Astrocyte (in vitro differentiated cells and primary cell): ENCODE results near the gene ADGRD2. TPM values are rescaled to one million over a fixed set of nuclear protein-coding genes. Genes with fewer than 3 reads are reported as not detected.

Source experiments
- DNase-seq: peaks from one replicate; pipeline ENCODE4 v3.0.0-alpha.2; 2010; ENCODE audit warnings: low read depth
- FAIRE-seq: peaks from 2 replicates; lab custom pipeline; 2011; peaks lifted over from hg19 to GRCh38; lab: Jason Lieb, UNC
- H2AFZ ChIP-seq: 2 replicates; pipeline ENCODE4 v1.6.0; 2012; ENCODE audit warnings: low read depth, low read length, inconsistent platforms
- H3K27ac ChIP-seq: 2 replicates; pipeline ENCODE4 v1.5.1; 2011; ENCODE audit warnings: low read depth, low read length, inconsistent platforms
- H3K27me3 ChIP-seq: 2 replicates; pipeline ENCODE4 v1.6.0; 2011; ENCODE audit warnings: low read length, inconsistent platforms; ENCODE audit not compliant: insufficient read depth
- H3K36me3 ChIP-seq: 2 replicates; pipeline ENCODE4 v1.5.1; 2011; ENCODE audit warnings: low read length, inconsistent platforms; ENCODE audit not compliant: insufficient read depth
- H3K4me1 ChIP-seq: 2 replicates; pipeline ENCODE4 v1.5.1; 2011; ENCODE audit warnings: low read length, inconsistent platforms; ENCODE audit not compliant: insufficient read depth
- H3K4me2 ChIP-seq: 2 replicates; pipeline ENCODE4 v1.6.0; 2012; ENCODE audit warnings: low read length, inconsistent platforms
- H3K4me3 ChIP-seq: 2 replicates; pipeline ENCODE4 v1.5.1; 2011; ENCODE audit warnings: low read depth, mild to moderate bottlenecking, low read length, inconsistent platforms; ENCODE audit not compliant: insufficient read depth
- H3K79me2 ChIP-seq: 2 replicates; pipeline ENCODE4 v1.6.0; 2012; ENCODE audit warnings: mild to moderate bottlenecking, low read length, inconsistent platforms; ENCODE audit not compliant: insufficient read depth
- H3K9ac ChIP-seq: 2 replicates; pipeline ENCODE4 v1.6.0; 2012; ENCODE audit warnings: mild to moderate bottlenecking, low read length, inconsistent platforms
- H3K9me3 ChIP-seq: 2 replicates; pipeline ENCODE4 v1.5.1; 2012; ENCODE audit warnings: low read depth, mild to moderate bottlenecking, low read length, inconsistent platforms; ENCODE audit not compliant: insufficient read depth
- H4K20me1 ChIP-seq: 2 replicates; pipeline ENCODE4 v1.6.0; 2012; ENCODE audit warnings: low read length, inconsistent platforms; ENCODE audit not compliant: insufficient read depth
- H3K27ac Mint-ChIP-seq: one replicate; pipeline ENCODE4 v1.8.0; 2021; ENCODE audit warnings: mild to moderate bottlenecking, mixed read lengths; ENCODE audit not compliant: unreplicated experiment
- H3K27me3 Mint-ChIP-seq: one replicate; pipeline ENCODE4 v1.8.0; 2021; ENCODE audit warnings: low read depth, mixed read lengths; ENCODE audit not compliant: unreplicated experiment
- H3K36me3 Mint-ChIP-seq: one replicate; pipeline ENCODE4 v1.8.0; 2021; ENCODE audit warnings: low read depth, mixed read lengths; ENCODE audit not compliant: unreplicated experiment
- H3K4me1 Mint-ChIP-seq: one replicate; pipeline ENCODE4 v1.8.0; 2021; ENCODE audit warnings: low read depth, mixed read lengths; ENCODE audit not compliant: unreplicated experiment
- H3K4me3 Mint-ChIP-seq: one replicate; pipeline ENCODE4 v1.8.0; 2021; ENCODE audit warnings: mild to moderate bottlenecking, moderate library complexity, mixed read lengths; ENCODE audit not compliant: unreplicated experiment
- H3K9me3 Mint-ChIP-seq: one replicate; pipeline ENCODE4 v1.8.0; 2021; ENCODE audit warnings: mild to moderate bottlenecking, mixed read lengths; ENCODE audit not compliant: unreplicated experiment
- EZH2 ChIP-seq: IDR thresholded peaks from 2 replicates; pipeline ENCODE4 v1.6.1; 2012; ENCODE audit warnings: mild to moderate bottlenecking, low read length, inconsistent platforms; ENCODE audit not compliant: insufficient read depth
- total RNA-seq: library from RNA; stranded (reverse); gene quantifications from 2 replicates; pipeline ENCODE4 v1.2.1, GENCODE V29; 2021
- TF ChIP-seq, protein P1 (sequence below): IDR thresholded peaks from 2 replicates; pipeline ENCODE4 v1.5.1; 2011; ENCODE audit warnings: low read depth, mild to moderate bottlenecking, inconsistent platforms, low read length, moderate library complexity; ENCODE audit not compliant: insufficient read depth

ADGRD2 gene
- total RNA-seq, 1 donor from 2014 or later = not detected

DNA sequence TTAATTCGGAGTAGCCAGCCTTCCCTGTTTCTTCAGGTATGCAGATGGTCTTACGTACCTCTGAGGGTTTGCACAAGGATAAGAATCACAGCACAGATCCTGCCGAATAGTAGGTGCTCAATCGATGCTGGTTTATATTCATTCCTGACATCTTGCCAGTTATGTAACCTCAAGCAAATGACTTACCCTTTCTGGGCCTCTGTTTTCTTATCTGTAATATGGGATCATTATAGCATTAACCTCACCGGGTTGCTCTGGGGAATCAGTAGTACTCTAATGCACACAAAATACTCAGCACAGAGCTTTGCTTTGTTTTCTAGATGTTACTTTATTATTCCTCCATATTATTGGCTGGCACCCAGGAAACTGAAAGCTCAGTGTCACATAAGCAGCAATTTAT is 64.6 kb downstream of the ADGRD2 start:
- H3K36me3 ChIP-seq = no peaks in the 10 kb centered on the region
- H3K27ac ChIP-seq = no peak overlapping the region
- no peaks in the 10 kb centered on the region for H3K4me1 ChIP-seq
- no peak overlapping the region for H2AFZ ChIP-seq
- Mint-ChIP-seq H3K36me3 (peaks cover 16% of the 10 kb centered on the region), H3K4me1 (no peaks in the 10 kb centered on the region), H3K4me3 (no peak overlapping the region), H3K27ac (no peak overlapping the region), H3K27me3 (peaks cover 5% of the 10 kb centered on the region), H3K9me3 (no peaks in the 10 kb centered on the region)
- no peaks in the 10 kb centered on the region for H3K79me2 ChIP-seq
- no peak overlapping the region for H3K4me3 ChIP-seq
- H3K27me3 ChIP-seq = peaks cover 4% of the 10 kb centered on the region
- H3K9me3 ChIP-seq = no peaks in the 10 kb centered on the region
- no peaks in the 10 kb centered on the region for H4K20me1 ChIP-seq
- no peak overlapping the region for H3K9ac ChIP-seq
- no peak for DNase-seq
- no peak for TF ChIP-seq EZH2
- TF ChIP-seq, protein P1, sequence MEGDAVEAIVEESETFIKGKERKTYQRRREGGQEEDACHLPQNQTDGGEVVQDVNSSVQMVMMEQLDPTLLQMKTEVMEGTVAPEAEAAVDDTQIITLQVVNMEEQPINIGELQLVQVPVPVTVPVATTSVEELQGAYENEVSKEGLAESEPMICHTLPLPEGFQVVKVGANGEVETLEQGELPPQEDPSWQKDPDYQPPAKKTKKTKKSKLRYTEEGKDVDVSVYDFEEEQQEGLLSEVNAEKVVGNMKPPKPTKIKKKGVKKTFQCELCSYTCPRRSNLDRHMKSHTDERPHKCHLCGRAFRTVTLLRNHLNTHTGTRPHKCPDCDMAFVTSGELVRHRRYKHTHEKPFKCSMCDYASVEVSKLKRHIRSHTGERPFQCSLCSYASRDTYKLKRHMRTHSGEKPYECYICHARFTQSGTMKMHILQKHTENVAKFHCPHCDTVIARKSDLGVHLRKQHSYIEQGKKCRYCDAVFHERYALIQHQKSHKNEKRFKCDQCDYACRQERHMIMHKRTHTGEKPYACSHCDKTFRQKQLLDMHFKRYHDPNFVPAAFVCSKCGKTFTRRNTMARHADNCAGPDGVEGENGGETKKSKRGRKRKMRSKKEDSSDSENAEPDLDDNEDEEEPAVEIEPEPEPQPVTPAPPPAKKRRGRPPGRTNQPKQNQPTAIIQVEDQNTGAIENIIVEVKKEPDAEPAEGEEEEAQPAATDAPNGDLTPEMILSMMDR = no peak
- FAIRE-seq = no peak
- H3K4me2 ChIP-seq = no peak overlapping the region

DNA sequence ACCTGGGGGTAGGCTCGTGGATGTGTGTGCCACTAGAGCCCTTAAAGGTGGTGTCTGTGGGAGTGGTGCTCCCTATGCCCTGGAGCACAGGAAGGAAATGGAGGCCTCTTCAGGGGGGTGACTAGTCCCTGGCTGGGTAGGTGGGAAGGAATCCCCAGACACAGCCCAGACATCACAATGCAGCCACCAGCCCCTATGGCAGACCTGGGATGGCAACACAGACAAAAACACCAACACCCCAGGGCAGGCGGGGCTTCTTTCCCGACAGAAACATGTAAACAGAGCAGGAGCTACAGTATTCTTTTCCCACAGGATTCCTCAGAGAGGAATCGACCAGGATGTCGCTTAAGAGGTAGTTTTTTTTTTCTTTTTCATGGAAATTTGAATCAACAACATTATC is 67.3 kb downstream of the ADGRD2 start:
- H3K27me3 ChIP-seq = peaks cover 13% of the 10 kb centered on the region
- H3K9ac ChIP-seq = no peak overlapping the region
- no peaks in the 10 kb centered on the region for H3K79me2 ChIP-seq
- H3K27ac ChIP-seq = no peak overlapping the region
- no peaks in the 10 kb centered on the region for H4K20me1 ChIP-seq
- Mint-ChIP-seq H3K4me1 (no peaks in the 10 kb centered on the region), H3K27ac (peak overlapping the region; percentile 62), H3K4me3 (no peak overlapping the region), H3K36me3 (peaks cover 33% of the 10 kb centered on the region), H3K9me3 (peaks cover 2% of the 10 kb centered on the region), H3K27me3 (peaks cover 4% of the 10 kb centered on the region)
- H3K9me3 ChIP-seq = no peaks in the 10 kb centered on the region
- FAIRE-seq (no peak), DNase-seq (no peak)
- TF ChIP-seq EZH2 = no peak
- TF ChIP-seq, protein P1 = no peak
- no peaks in the 10 kb centered on the region for H3K4me1 ChIP-seq
- H3K36me3 ChIP-seq = no peaks in the 10 kb centered on the region
- H3K4me2 ChIP-seq = no peak overlapping the region
- H2AFZ ChIP-seq = no peak overlapping the region
- H3K4me3 ChIP-seq = no peak overlapping the region

DNA sequence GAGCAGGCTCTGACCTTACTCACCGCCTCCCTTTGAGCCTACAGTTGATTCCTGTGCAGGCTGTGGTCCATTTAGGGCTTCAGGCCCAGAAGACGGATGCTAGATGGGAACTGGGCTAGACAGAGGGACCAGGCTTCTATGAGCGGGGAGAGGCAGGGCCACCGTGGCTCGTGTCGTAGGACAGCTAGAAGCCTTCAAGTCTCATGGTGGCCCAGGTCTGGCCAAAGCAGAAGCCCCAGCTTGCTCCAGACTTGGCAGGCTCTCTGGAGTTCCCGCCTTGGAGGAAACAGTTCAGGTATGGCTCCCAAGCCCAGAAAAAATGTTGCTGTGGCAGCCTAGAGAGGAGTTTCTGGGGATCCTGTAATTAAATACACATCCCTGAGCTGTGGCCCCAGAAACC is 67.9 kb downstream of the ADGRD2 start:
- Histone ChIP-seq H2AFZ (no peak overlapping the region), H3K36me3 (no peaks in the 10 kb centered on the region), H3K27ac (no peak overlapping the region), H3K4me3 (no peak overlapping the region), H3K9me3 (no peaks in the 10 kb centered on the region), H3K27me3 (peaks cover 13% of the 10 kb centered on the region), H4K20me1 (no peaks in the 10 kb centered on the region), H3K79me2 (no peaks in the 10 kb centered on the region), H3K4me1 (no peaks in the 10 kb centered on the region), H3K9ac (no peak overlapping the region), H3K4me2 (no peak overlapping the region)
- DNase-seq (no peak), FAIRE-seq (no peak)
- peaks cover 34% of the 10 kb centered on the region for H3K36me3 Mint-ChIP-seq
- no peak overlapping the region for H3K27ac Mint-ChIP-seq
- H3K4me3 Mint-ChIP-seq = no peak overlapping the region
- TF ChIP-seq, protein P1 = no peak
- TF ChIP-seq EZH2 = no peak
- peaks cover 4% of the 10 kb centered on the region for H3K27me3 Mint-ChIP-seq
- H3K9me3 Mint-ChIP-seq = peaks cover 2% of the 10 kb centered on the region
- no peaks in the 10 kb centered on the region for H3K4me1 Mint-ChIP-seq
